ENCODE measurements around the gene DNAJC5G.

The DNAJC5G gene

GRCh38 chr2:27275211-27276150 lies at the start of gene DNAJC5G:
DNAJC5G (plus strand) TSS chr2:27275433; CDS start chr2:27276729, 1,296 bp downstream.
- TF ChIP-seq CTCF (IDR thresholded peaks at IDR 0.05; ENCODE audit: borderline replicate concordance, control extremely low read depth, extremely low read depth, insufficient read depth, missing control alignments): no peak
- no peak for DNase-seq (ENCODE audit: low spot score)
- in situ Hi-C loops (cut with MboI; ENCODE audit: low sequenced_read_pairs, unreplicated experiment): loop anchor here (25.0 kb wide), 1 partner anchor 313 kb away; the partner anchor contains the start of gene MAPRE3

- TF ChIP-seq CTCF (IDR thresholded peaks at IDR 0.05; ENCODE audit: borderline replicate concordance, control extremely low read depth, extremely low read depth, insufficient read depth, missing control alignments): no peak
- no peak for DNase-seq (ENCODE audit: low spot score)
- in situ Hi-C loops (cut with MboI; ENCODE audit: low sequenced_read_pairs, unreplicated experiment): no loop called here
Measured at GRCh38 chr2:27225526-27225925, 49.7 kb upstream of the DNAJC5G start.

GRCh38 chr2:27227501-27227900 lies 47.7 kb upstream of the DNAJC5G start:
- in situ Hi-C loops (cut with MboI; ENCODE audit: low sequenced_read_pairs, unreplicated experiment): no loop called here
- no peak for TF ChIP-seq CTCF (IDR thresholded peaks at IDR 0.05; ENCODE audit: borderline replicate concordance, control extremely low read depth, extremely low read depth, insufficient read depth, missing control alignments)
- DNase-seq (ENCODE audit: low spot score): no peak

GRCh38 chr2:27231921-27232320 lies 43.3 kb upstream of the DNAJC5G start:
- no peak for TF ChIP-seq CTCF (IDR thresholded peaks at IDR 0.05; ENCODE audit: borderline replicate concordance, control extremely low read depth, extremely low read depth, insufficient read depth, missing control alignments)
- in situ Hi-C loops (cut with MboI; ENCODE audit: low sequenced_read_pairs, unreplicated experiment): no loop called here
- DNase-seq (ENCODE audit: low spot score): no peak

- no peak for DNase-seq (ENCODE audit: low spot score)
- in situ Hi-C loops (cut with MboI; ENCODE audit: low sequenced_read_pairs, unreplicated experiment): no loop called here
- no peak for TF ChIP-seq CTCF (IDR thresholded peaks at IDR 0.05; ENCODE audit: borderline replicate concordance, control extremely low read depth, extremely low read depth, insufficient read depth, missing control alignments)
Measured at GRCh38 chr2:27233341-27233740, 41.9 kb upstream of the DNAJC5G start.

GRCh38 chr2:27236136-27236535 lies 39.1 kb upstream of the DNAJC5G start:
- in situ Hi-C loops (cut with MboI; ENCODE audit: low sequenced_read_pairs, unreplicated experiment): no loop called here
- DNase-seq (ENCODE audit: low spot score): no peak
- TF ChIP-seq CTCF (IDR thresholded peaks at IDR 0.05; ENCODE audit: borderline replicate concordance, control extremely low read depth, extremely low read depth, insufficient read depth, missing control alignments): no peak

Data from GM13976 (cell line).